ENCODE measurements around the gene SYCP3. TPM values are rescaled to one million over a fixed set of nuclear protein-coding genes. Genes with fewer than 3 reads are reported as not detected.

SYCP3 gene
- total RNA-seq, 1 experiment from 2014 or later, result not detected

- no peak for DNase-seq (ENCODE audit: low read depth)
Observed at GRCh38 chr12:101680240-101680639, 59.0 kb downstream of the SYCP3 start.

Other genes starting within 250 kb of the SYCP3 start
- not detected in 2 replicates for gene MYBPC1, start 144.5 kb downstream of the SYCP3 start, total RNA-seq (2014; rRNA removed; shearing (Covaris generic))
- 32.6 and 38.8 TPM in 2 replicates for gene CHPT1, start 41.8 kb downstream of the SYCP3 start, total RNA-seq (2014; rRNA removed; shearing (Covaris generic))
- 20.7 and 21.1 TPM in 2 replicates for gene GNPTAB, start 91.5 kb upstream of the SYCP3 start, total RNA-seq (2014; rRNA removed; shearing (Covaris generic))
- 2.9 and 4.3 TPM in 2 replicates for gene DRAM1, start 138.1 kb upstream of the SYCP3 start, total RNA-seq (2014; rRNA removed; shearing (Covaris generic))